IPS DF 19.7 (cell line): Measurements from ENCODE around the gene LBP.
"Not testable (repeated sequence)": the region's sequence is repeated elsewhere in the genome, so short reads cannot be mapped to it uniquely, and the experiment has no call there.

Experiments
- DNase-seq: peaks from one replicate; pipeline ENCODE4 v3.0.0-alpha.2; 2013; ENCODE audit warnings: low read depth, low spot score

Gene LBP

GRCh38 chr20:38321959-38322598, 24.2 kb upstream of the LBP start:
- no peak for DNase-seq

DNA sequence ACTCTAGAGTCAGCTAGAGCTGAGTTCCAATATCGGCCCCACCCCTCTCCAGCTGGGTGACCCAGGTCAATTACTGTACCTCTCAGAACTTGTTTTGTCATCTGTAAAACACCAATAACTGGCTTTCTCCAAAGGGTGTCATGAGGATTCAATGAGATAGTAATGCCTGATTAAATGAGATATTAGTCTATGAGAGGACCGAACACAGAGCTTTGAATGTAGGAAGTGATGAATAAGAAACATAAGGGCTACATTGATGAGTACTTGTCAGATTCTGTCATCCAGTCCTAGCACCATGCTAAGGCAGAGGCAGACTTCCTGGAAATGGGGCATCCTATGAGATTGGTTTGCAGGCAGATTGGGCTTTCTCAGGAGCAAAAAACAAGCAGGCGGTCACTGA, 22.1 kb upstream of the LBP start:
- DNase-seq: no peak

DNA sequence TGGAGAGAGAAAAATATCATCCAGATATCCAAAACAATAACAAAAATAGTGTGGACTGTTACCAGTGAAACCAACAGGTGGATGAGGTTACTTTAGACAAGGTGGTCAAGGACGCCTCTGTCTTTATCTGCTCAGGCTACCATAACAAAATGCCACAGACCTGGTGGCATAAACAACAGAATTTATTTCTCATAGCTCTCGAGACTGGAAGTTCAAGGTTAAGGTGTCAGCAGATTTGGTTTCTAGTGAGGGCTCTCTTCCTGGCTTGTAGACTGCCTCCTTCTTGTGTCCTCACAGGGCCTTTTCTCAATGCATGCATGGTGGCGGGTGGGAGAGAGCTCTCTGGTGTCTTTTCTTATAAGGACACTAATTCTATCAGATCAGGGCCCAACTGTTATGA, 21.1 kb upstream of the LBP start:
- no peak for DNase-seq

GRCh38 chr20:38325905-38326304, 20.4 kb upstream of the LBP start:
- no peak for DNase-seq

DNA sequence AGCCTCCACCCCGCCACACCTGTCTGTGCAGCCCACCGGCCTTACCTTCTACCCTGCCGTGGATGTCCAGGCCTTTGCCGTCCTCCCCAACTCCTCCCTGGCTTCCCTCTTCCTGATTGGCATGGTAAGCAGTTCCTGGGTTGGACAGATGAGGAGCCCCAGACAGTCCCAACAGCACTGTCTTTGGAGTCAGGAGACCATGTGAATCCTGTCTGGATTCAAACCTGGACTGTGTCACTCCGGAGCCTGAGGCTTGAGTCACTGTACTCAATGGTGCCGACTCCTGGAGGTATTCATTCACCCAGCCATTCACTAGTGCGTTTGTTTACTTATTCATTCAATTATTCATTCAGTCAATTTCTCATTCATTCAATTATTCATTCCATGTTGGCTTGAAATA, 20.0 kb upstream of the LBP start:
- no peak for DNase-seq

DNA sequence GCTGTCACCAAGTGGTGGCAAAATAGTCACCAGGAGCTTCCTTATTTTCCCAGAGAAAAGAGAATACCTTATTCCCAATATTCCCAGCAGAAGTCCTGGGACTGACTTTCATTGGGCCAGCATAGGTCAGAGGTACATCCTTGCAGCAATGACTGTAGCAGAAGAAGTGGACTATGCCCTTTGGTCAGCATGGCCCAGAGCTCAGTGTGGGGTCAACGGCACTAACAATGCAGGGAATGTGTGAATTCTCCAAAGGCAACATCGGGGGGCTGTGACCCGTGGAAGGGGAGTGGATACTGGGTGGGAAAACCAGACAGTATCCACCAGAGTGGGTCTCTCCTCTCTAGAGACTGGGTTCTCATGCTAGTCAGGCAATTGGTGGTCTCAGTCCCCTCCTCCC, 15.6 kb upstream of the LBP start:
- no peak for DNase-seq

GRCh38 chr20:38331245-38331644, 15.0 kb upstream of the LBP start:
- DNase-seq: no peak

- DNase-seq: no peak
These were observed 14.5 kb upstream of the LBP start for GRCh38 chr20:38331814-38332213.

DNA sequence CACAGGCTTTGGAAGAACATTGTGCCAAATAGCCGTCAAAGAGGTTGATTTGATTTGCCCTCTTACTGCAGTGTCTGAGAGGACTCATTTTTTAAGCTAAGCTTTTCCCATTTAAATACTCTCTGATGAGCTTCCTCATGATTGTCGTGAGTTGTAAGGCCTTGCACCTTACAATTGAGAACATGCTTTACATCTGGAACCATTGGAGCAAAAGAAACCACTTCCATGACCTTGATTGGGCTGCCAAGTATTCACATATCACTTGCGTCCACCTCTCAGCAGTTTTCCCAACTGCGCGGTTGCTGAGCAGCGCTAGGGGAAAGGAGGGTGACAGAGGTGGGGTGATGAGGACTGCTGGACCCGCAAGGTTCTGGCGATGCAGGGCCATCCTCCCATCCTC, 12.3 kb upstream of the LBP start:
- no peak for DNase-seq

GRCh38 chr20:38336726-38337125, 9.6 kb upstream of the LBP start:
- no peak for DNase-seq

- DNase-seq: peak; percentile 86
These were observed 8.6 kb upstream of the LBP start for GRCh38 chr20:38337561-38338140.

- DNase-seq: no peak
These were observed 7.3 kb upstream of the LBP start for GRCh38 chr20:38338849-38339520.

- DNase-seq: not testable (repeated sequence)
These were observed 6.8 kb upstream of the LBP start for GRCh38 chr20:38339521-38339896.

GRCh38 chr20:38339997-38340396, 6.3 kb upstream of the LBP start:
- DNase-seq: no peak

GRCh38 chr20:38340693-38341092, 5.6 kb upstream of the LBP start:
- DNase-seq: no peak

- peak; percentile 95 for DNase-seq
These were observed 4.1 kb upstream of the LBP start for GRCh38 chr20:38342216-38342615.

DNA sequence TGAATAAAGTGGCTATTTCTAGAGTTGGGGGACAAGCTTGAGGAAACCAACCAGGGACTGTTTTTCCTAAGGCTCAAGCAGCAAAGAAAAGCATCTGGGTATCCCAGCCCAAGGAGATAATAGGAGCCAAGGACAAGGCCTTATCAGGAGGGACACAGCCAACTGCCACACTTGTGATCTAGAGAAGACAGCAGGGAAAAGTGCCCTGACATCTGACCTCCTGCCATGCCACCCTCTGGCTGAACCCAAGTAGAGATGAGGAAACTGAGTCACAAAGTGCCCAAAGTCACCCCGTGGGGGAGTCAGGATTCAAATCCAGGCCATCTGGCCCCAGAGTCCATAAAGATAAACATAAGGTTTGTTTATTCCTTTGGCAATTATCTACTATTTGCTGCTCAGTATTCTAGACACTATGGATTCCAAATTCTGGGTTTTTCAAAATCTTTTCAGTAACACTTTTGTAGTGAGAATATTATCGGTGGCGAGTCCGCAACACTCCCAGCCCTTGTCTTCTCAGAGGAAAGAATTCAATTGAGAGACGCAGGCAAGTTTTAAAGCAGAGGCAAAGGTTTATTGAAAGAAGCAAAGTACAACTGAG, 3.5 kb upstream of the LBP start:
- DNase-seq: no peak

- DNase-seq: no peak
These were observed 2.8 kb upstream of the LBP start for GRCh38 chr20:38343311-38344106.

- no peak for DNase-seq
These were observed 2.1 kb upstream of the LBP start for GRCh38 chr20:38344107-38344701.

GRCh38 chr20:38345643-38346042, 639 bp upstream of the LBP start:
- no peak for DNase-seq

DNA sequence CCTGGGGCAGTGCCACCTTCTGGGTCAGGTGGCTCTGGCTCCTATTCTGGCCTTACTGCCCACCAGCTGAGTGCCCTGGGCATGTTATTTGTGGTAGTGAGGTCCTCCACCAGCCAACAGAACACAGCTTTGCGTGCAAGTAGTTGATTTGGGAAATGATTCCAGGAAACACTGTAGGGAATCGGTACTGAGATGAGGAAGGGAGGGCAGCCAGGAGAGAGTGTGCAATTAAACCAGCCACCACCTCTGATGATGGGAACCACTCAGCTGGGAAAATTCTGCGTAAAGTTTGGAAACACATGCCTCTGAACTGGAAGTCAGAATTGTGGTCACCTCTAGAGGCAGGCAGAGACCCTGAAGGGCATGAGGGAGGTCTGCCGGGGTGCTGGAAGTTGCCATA, 459 bp downstream of the LBP start:
- no peak for DNase-seq

GRCh38 chr20:38349856-38350255, 3.6 kb downstream of the LBP start:
- DNase-seq: no peak
